RWPE1 (cell line): ENCODE measurements around the gene EDN1.

Source experiments
- CTCF ChIA-PET: fragments of 350-600 bp; sonication (Branson Sonifier 250); formaldehyde crosslinking; extraction: SDS; loops from one replicate; lab custom pipeline; 2021; lab: Yijun Ruan, JAX
- POLR2A ChIA-PET: fragments of 400-600 bp; formaldehyde crosslinking; extraction: SDS; loops from one replicate; lab custom pipeline; 2020; ENCODE audit warnings: antibody characterized with exemption; ENCODE audit not compliant: low non-redundant PET; lab: Yijun Ruan, JAX
- DNase-seq: peaks from one replicate; pipeline ENCODE4 v3.0.0; 2012; ENCODE audit warnings: low spot score
- H3K27ac ChIP-seq: fragments of 450-650 bp; 2 replicates; pipeline ENCODE4 v1.5.1; 2017
- TF ChIP-seq, protein P1 (sequence below): fragments of 450-650 bp; conservative IDR thresholded peaks from 2 replicates; pipeline ENCODE4 v1.5.1; 2017; ENCODE audit warnings: low read depth, mild to moderate bottlenecking

Gene EDN1

GRCh38 chr6:12280902-12281301 is 9.3 kb upstream of the EDN1 start:
- no peak for DNase-seq
- POLR2A ChIA-PET, result no interaction called here
- TF ChIP-seq, protein P1, sequence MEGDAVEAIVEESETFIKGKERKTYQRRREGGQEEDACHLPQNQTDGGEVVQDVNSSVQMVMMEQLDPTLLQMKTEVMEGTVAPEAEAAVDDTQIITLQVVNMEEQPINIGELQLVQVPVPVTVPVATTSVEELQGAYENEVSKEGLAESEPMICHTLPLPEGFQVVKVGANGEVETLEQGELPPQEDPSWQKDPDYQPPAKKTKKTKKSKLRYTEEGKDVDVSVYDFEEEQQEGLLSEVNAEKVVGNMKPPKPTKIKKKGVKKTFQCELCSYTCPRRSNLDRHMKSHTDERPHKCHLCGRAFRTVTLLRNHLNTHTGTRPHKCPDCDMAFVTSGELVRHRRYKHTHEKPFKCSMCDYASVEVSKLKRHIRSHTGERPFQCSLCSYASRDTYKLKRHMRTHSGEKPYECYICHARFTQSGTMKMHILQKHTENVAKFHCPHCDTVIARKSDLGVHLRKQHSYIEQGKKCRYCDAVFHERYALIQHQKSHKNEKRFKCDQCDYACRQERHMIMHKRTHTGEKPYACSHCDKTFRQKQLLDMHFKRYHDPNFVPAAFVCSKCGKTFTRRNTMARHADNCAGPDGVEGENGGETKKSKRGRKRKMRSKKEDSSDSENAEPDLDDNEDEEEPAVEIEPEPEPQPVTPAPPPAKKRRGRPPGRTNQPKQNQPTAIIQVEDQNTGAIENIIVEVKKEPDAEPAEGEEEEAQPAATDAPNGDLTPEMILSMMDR, result no peak
- H3K27ac ChIP-seq, result peak overlapping the region; percentile 35; the same call in 1 of the 2 replicates
- CTCF ChIA-PET, result interaction anchor here (0.6 kb wide), 2 partner anchors 215 to 461 kb away, joined by 4 read pairs; no protein-coding TSS in a partner anchor

GRCh38 chr6:12283904-12284303 is 6.3 kb upstream of the EDN1 start:
- TF ChIP-seq, protein P1, result no peak
- no peak overlapping the region for H3K27ac ChIP-seq
- no peak for DNase-seq
- ChIA-PET POLR2A (no interaction called here), CTCF (interaction anchor here (0.6 to 0.8 kb wide), 3 partner anchors 42 to 107 kb away, joined by 3 to 4 read pairs (median 3); no protein-coding TSS in a partner anchor)

DNA sequence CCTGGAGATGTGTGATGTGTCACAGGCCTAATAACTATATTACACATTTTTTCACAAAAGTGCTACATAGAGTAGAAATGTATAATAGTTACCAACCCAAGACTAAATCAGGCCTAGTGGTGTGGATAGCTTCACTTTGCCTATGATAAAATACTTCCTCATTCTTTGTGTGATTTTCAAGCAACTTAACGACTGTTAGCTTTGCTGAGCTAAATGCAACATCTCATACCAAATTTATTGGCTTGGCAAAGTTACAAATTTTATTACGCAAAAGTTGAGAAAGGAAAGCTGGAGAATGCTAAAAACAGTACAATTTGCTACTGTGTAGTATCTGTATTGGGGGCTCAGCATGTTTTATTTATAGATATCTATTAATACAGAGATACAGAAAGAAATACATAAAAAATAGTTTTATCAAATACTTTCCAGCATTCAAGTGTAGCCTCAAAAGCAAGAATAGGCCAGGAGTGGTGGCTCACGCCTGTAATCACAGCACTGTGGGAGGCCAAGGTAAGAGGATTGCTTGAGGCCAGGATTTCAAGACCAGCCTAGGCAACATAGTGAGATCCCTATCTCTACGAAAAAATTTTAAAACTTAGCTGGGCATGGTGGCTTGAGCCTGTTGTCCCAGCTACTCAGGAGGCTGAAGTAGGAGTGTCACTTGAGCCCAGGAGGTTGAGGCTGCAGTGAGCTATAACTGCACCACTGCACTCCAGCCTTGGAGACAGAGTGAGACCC is 3.6 kb upstream of the EDN1 start:
- peak overlapping the region; percentile 85 for H3K27ac ChIP-seq
- no peak for DNase-seq
- ChIA-PET POLR2A (interaction anchor here (0.7 kb wide), 1 partner anchor 307 kb away, joined by 5 read pairs; no protein-coding TSS in a partner anchor), CTCF (interaction anchor here (0.6 to 1.9 kb wide), 9 partner anchors 27 to 977 kb away, joined by 3 to 8 read pairs (median 4); no protein-coding TSS in a partner anchor)
- TF ChIP-seq, protein P1, result no peak

DNA sequence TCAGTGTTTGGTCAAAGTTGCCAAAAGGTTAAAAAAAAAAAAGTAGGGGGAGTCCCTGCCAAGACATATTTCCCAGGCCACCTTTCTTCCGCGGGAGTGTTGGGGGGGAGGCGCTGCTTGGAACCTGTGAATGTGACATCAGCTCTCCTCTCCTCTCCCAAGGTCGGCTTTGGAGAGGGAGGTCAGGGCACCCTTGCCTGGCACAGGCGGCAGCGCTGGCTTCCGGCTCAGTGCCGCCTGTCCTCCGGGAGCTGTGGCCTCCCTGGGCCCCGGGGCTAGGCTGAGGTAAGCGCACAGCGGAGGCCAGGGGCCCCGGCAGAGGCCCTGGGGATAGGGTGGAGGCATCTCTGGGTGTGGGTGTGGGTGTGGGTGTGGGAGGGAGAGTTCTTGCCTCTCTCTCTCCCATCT is 1.9 kb upstream of the EDN1 start:
- DNase-seq, result no peak
- H3K27ac ChIP-seq, result peak overlapping the region; percentile 85
- ChIA-PET CTCF (interaction anchor here (0.6 to 1.9 kb wide), 8 partner anchors 9 to 905 kb away, joined by 3 to 8 read pairs (median 4); no protein-coding TSS in a partner anchor), POLR2A (interaction anchor here (0.7 kb wide), 1 partner anchor 51 kb away, joined by 3 read pairs; no protein-coding TSS in a partner anchor)
- TF ChIP-seq, protein P1, result no peak

GRCh38 chr6:12288914-12289313 is 1.2 kb upstream of the EDN1 start:
- CTCF ChIA-PET, result interaction anchor here (0.6 to 2.2 kb wide), 12 partner anchors 12 to 671 kb away, joined by 3 to 14 read pairs (median 3); no protein-coding TSS in a partner anchor
- no peak for DNase-seq
- TF ChIP-seq, protein P1, result no peak
- peak overlapping the region; percentile 85 for H3K27ac ChIP-seq
- POLR2A ChIA-PET, result no interaction called here

- CTCF ChIA-PET, result interaction anchor here (0.5 to 2.2 kb wide), 20 partner anchors 10 to 634 kb away, joined by 3 to 14 read pairs (median 3); no protein-coding TSS in a partner anchor
- peak; percentile 75 for DNase-seq
Observed at GRCh38 chr6:12289365-12289919, 719 bp upstream of the EDN1 start.

More at GRCh38 chr6:12289365-12289919, 719 bp upstream of the EDN1 start:
- POLR2A ChIA-PET, result interaction anchor here (0.7 kb wide), 1 partner anchor 35 kb away, joined by 3 read pairs; no protein-coding TSS in a partner anchor
- TF ChIP-seq, protein P1, result peak; percentile 84
- H3K27ac ChIP-seq, result peak overlapping the region; percentile 91
